SK-N-SH (cell line): Measurements from ENCODE around the gene PDE6B. TPM values are rescaled to one million over a fixed set of nuclear protein-coding genes. Genes with fewer than 3 reads are reported as not detected.

Source experiments
- CTCF ChIA-PET: fragments of 300-600, 350-600 bp; formaldehyde crosslinking; extraction: SDS; loops from one replicate; lab custom pipeline; 2021; lab: Yijun Ruan, JAX
- POLR2A ChIA-PET: fragments of 350-600 bp; sonication (Branson Sonifier 250); formaldehyde crosslinking; extraction: SDS; loops from one replicate; lab custom pipeline; 2020; ENCODE audit warnings: antibody characterized with exemption, inconsistent platforms; lab: Yijun Ruan, JAX
- DNase-seq: peaks from one replicate; pipeline ENCODE4 v3.0.0; 2012
- H2AFZ ChIP-seq: fragments of 200-600 bp; sonication (generic); 2 replicates; pipeline ENCODE4 v1.8.1; 2016; ENCODE audit warnings: antibody characterized with exemption, mild to moderate bottlenecking, low read depth
- H3F3A ChIP-seq: fragments of 200-600 bp; sonication (generic); replicated peaks from 2 replicates; pipeline ENCODE3; 2016; ENCODE audit warnings: antibody characterized with exemption, mild to moderate bottlenecking; ENCODE audit not compliant: insufficient read depth
- H3K27ac ChIP-seq, 2 experiments: fragments of 200-500 bp in 1 of 2; fragments of 200-600 bp in 1 of 2; sonication (Bioruptor generic) in 1 of 2; sonication (generic), shearing (Covaris generic) in 1 of 2; 2 replicates each; pipeline versions ENCODE4 v1.5.1 to v1.6.1; 2014 to 2016; ENCODE audit warnings: low read depth in 2 of 2, inconsistent platforms in 1 of 2, low read length in 1 of 2, mild to moderate bottlenecking in 1 of 2, mixed read lengths in 1 of 2
- H3K27me3 ChIP-seq: fragments of 200-600 bp; sonication (generic), shearing (Covaris generic); 2 replicates; pipeline ENCODE4 v1.6.1; 2016; ENCODE audit warnings: mixed run types; ENCODE audit not compliant: insufficient read depth
- H3K36me3 ChIP-seq, 2 experiments: fragments of 200-500 bp in 1 of 2; fragments of 200-600 bp in 1 of 2; sonication (Bioruptor generic) in 1 of 2; sonication (generic) in 1 of 2; replicated peaks in 1 of 2; 2 replicates each; pipeline versions ENCODE3 to v1.5.1; 2014 to 2016; ENCODE audit warnings: low read length in 1 of 2, mild to moderate bottlenecking in 1 of 2; ENCODE audit not compliant: insufficient read depth in 2 of 2, control insufficient read depth in 1 of 2
- H3K4me1 ChIP-seq, 2 experiments: fragments of 200-500 bp in 1 of 2; fragments of 200-600 bp in 1 of 2; sonication (Bioruptor generic) in 1 of 2; sonication (generic), shearing (Covaris generic) in 1 of 2; 2 replicates each; pipeline versions ENCODE4 v1.5.1 to v1.6.1; 2014 to 2016; ENCODE audit warnings: low read depth in 1 of 2, low read length in 1 of 2, mixed run types in 1 of 2; ENCODE audit not compliant: insufficient read depth in 2 of 2, control insufficient read depth in 1 of 2
- H3K4me2 ChIP-seq: fragments of 200-600 bp; sonication (generic), shearing (Covaris generic); 2 replicates; pipeline ENCODE4 v1.6.1; 2017; ENCODE audit warnings: mixed run types
- H3K4me3 ChIP-seq, 2 experiments: fragments of 200-500 bp in 1 of 2; fragments of 200-600 bp in 1 of 2; sonication (Bioruptor generic) in 1 of 2; sonication (generic), shearing (Covaris generic) in 1 of 2; 2 replicates each; pipeline versions ENCODE4 v1.5.1 to v1.8.1; 2014 to 2016; ENCODE audit warnings: low read depth in 2 of 2, inconsistent platforms in 1 of 2, low read length in 1 of 2, mild to moderate bottlenecking in 1 of 2, mixed read lengths in 1 of 2, moderate library complexity in 1 of 2
- H3K79me2 ChIP-seq: fragments of 200-600 bp; sonication (generic); 2 replicates; pipeline ENCODE4 v1.8.1; 2017; ENCODE audit warnings: mild to moderate bottlenecking; ENCODE audit not compliant: insufficient read depth
- H3K9ac ChIP-seq: fragments of 200-600 bp; sonication (generic); 2 replicates; pipeline ENCODE4 v1.6.1; 2017; ENCODE audit warnings: mixed run types
- H3K9me2 ChIP-seq: fragments of 200-600 bp; sonication (generic); 2 replicates; pipeline ENCODE4 v1.6.1; 2017; ENCODE audit warnings: mixed run types
- H3K9me3 ChIP-seq: fragments of 200-600 bp; sonication (generic); 2 replicates; pipeline ENCODE4 v1.6.1; 2017; ENCODE audit warnings: mixed run types, mild to moderate bottlenecking, moderate library complexity
- H4K20me1 ChIP-seq: fragments of 200-600 bp; sonication (generic); 2 replicates; pipeline ENCODE4 v1.6.1; 2017; ENCODE audit warnings: mild to moderate bottlenecking, mixed run types; ENCODE audit not compliant: insufficient read depth
- CHD2 ChIP-seq: fragments of 150-350 bp; IDR thresholded peaks from 2 replicates; pipeline ENCODE4 v1.6.1; 2018; ENCODE audit warnings: low read length; ENCODE audit not compliant: partially characterized antibody
- CTCF ChIP-seq: fragments of 200-600 bp; sonication (generic); IDR thresholded peaks from 2 replicates; pipeline ENCODE4 v1.6.1; 2017; ENCODE audit warnings: antibody characterized with exemption, mild to moderate bottlenecking, moderate library complexity
- ELF1 ChIP-seq: IDR thresholded peaks from 2 replicates; pipeline ENCODE4 v1.4.0; 2012
- FOSL2 ChIP-seq: IDR thresholded peaks from 2 replicates; pipeline ENCODE4 v1.4.0; 2012; ENCODE audit warnings: low read depth, mild to moderate bottlenecking, moderate library complexity, borderline replicate concordance
- GATA2 ChIP-seq: sonication (generic); formaldehyde crosslinking; IDR thresholded peaks from 2 replicates; pipeline ENCODE4 v1.5.0; 2020; ENCODE audit warnings: mild to moderate bottlenecking, missing genetic modification reagents
- JUND ChIP-seq: IDR thresholded peaks from 2 replicates; pipeline ENCODE4 v1.4.0; 2012
- MAX ChIP-seq: IDR thresholded peaks from 2 replicates; pipeline ENCODE4 v1.4.0; 2012; ENCODE audit warnings: low read depth
- MEF2A ChIP-seq: IDR thresholded peaks from 2 replicates; pipeline ENCODE4 v1.4.0; 2012; ENCODE audit warnings: low read depth, borderline replicate concordance
- MXI1 ChIP-seq: IDR thresholded peaks from 2 replicates; pipeline ENCODE4 v1.6.1; 2012; ENCODE audit warnings: mild to moderate bottlenecking, low read depth, low read length, improper control_type of control experiment
- RXRA ChIP-seq: IDR thresholded peaks from 2 replicates; pipeline ENCODE4 v1.4.0; 2012; ENCODE audit warnings: low read depth, mild to moderate bottlenecking, borderline replicate concordance
- SMC3 ChIP-seq: IDR thresholded peaks from 2 replicates; pipeline ENCODE4 v1.6.1; 2012; ENCODE audit warnings: low read depth, low read length, improper control_type of control experiment
- TCF12 ChIP-seq: IDR thresholded peaks from 2 replicates; pipeline ENCODE4 v1.4.0; 2012
- TEAD4 ChIP-seq: IDR thresholded peaks from 2 replicates; pipeline ENCODE4 v1.4.0; 2012; ENCODE audit warnings: mild to moderate bottlenecking, borderline replicate concordance; ENCODE audit not compliant: insufficient read depth
- WGBS: methylation state at CpG from one replicate; pipeline ENCODE4 v1.1.6; 2017; ENCODE audit warnings: low lambda C conversion rate; 5-methylcytosine and 5-hydroxymethylcytosine counted together
- polyA plus RNA-seq, 3 experiments: library from polyadenylated mRNA; depleted of rRNA; stranded (reverse); fragments of >200 nt; gene quantifications; 2 replicates each; pipeline ENCODE4 v1.2.3, GENCODE V29; 2012
- TF ChIP-seq, protein P1 (sequence below): fragments of 150-350 bp; IDR thresholded peaks from 2 replicates; pipeline ENCODE4 v1.6.1; 2017; ENCODE audit warnings: antibody characterized with exemption, low read length, low read depth, borderline replicate concordance

PDE6B gene
- polyA plus RNA-seq, 1 of the 3 experiments (the other 2 are of a cell fraction) = 1.2 TPM

DNA sequence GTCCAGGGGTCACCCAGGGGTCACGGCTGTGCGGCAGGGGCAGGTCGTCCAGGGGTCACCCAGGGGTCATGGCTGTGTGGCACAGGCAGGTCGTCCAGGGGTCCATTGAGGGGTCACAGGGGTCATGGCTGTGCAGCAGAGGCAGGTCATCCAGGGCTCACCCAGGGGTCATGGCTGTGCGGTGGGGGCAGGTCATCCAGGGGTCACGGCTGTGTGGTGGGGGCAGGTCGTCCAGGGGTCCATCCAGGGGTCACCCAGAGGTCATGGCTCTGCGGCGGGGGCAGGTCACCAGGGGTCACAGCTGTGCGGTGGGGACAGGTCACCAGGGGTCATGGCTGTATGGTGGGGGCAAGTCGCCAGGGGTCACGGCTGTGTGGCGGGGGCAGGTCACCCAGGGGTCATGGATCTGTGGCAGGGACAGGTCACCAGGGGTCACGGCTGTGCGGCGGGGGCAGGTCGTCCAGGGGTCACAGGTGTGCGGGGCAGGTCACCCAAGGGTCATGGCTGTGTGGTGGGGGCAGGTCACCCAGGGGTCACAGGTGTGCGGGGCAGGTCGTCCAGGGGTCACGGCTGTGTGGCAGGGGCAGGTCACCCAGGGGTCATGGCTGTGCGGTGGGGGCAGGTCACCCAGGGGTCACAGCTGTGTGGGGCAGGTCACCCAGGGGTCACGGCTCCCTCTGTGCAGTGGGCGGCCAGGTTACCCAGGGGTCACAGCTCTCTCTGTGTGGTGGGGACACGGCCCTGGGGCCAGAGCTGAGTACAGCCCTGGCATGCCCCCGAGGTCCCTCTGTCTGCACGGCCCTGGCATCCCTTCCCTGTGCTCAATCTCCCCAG is 32.7 kb downstream of the PDE6B start (continued):
- TF ChIP-seq MEF2A (no peak), TEAD4 (no peak), ELF1 (no peak), GATA2 (CRISPR knock-in tag) (no peak), FOSL2 (no peak), MAX (no peak)

DNA sequence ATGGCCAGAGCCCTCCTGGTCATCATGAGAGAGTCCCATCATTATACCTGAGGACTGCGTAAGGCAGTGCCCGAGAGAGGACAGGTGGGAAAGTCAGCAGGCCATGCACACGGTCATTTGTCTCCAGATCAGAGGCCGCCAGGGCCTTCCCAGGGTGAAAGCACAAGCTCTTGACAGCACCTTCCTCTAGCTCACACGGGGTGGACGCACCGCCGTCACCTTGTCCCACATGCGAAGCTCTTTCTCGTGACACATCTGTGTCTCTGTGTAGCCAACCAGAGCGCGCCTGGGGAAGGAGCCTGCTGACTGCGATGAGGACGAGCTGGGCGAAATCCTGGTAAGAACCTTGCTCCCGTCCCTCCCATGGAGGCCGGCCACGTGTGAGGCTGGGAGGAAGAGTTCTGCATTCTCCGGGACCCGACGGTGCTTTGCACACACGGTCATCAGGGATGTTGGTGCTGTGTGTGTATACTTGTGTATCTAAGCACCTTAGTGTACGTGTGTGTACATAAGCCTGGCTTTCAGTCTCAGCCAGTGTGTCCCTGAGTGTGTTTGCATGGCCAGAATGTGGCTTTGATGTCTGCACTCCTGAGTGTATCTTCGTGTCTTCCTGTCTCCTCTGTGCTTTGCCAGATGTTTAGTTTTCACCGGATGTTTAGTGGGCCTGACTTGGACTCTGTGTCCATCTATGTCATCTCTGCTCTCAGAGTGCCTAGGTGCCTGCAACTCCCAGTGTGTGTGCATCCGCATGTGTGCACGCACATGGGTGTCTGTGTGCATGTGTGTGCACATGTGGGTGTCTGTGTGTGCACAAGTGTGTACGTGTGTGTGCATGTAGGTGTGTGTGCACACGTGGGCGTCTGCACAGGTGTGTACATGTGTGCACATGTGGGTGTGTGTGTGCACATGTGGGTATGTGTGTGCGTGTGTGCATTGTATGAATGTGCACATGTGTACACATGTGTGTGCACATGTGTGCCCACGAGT is 33.6 kb downstream of the PDE6B start:
- TF ChIP-seq SMC3 (no peak), RXRA (no peak), CTCF (no peak), GATA2 (CRISPR knock-in tag) (no peak), MXI1 (no peak), CHD2 (no peak), TCF12 (no peak), JUND (no peak)
- TF ChIP-seq, protein P1, sequence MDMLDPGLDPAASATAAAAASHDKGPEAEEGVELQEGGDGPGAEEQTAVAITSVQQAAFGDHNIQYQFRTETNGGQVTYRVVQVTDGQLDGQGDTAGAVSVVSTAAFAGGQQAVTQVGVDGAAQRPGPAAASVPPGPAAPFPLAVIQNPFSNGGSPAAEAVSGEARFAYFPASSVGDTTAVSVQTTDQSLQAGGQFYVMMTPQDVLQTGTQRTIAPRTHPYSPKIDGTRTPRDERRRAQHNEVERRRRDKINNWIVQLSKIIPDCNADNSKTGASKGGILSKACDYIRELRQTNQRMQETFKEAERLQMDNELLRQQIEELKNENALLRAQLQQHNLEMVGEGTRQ = no peak
- TF ChIP-seq, all 33 proteins: peak for 0
- no peak overlapping the region for H3K9ac ChIP-seq
- no peak overlapping the region for H2AFZ ChIP-seq
- ChIA-PET POLR2A (no interaction called here), CTCF (interaction anchor here (1.1 kb wide), 1 partner anchor 15 kb away, joined by 3 read pairs; the partner anchor contains the start of gene ATP5ME)
- H3K9me2 ChIP-seq = no peaks in the 10 kb centered on the region
- H3F3A ChIP-seq = no peaks in the 10 kb centered on the region
- H3K4me1 ChIP-seq = peaks cover 0 to 16% of the 10 kb centered on the region in 2 experiments; a peak in 1 of 4 replicates
- WGBS = 85% methylated on average over 25 of the region's 32 CpGs
- no peaks in the 10 kb centered on the region for H3K9me3 ChIP-seq
- H3K79me2 ChIP-seq = no peaks in the 10 kb centered on the region
- no peak overlapping the region for H3K4me3 ChIP-seq
- no peaks in the 10 kb centered on the region for H3K36me3 ChIP-seq
- DNase-seq = no peak
- no peaks in the 10 kb centered on the region for H4K20me1 ChIP-seq
- H3K27ac ChIP-seq = no peak overlapping the region
- H3K27me3 ChIP-seq = no peaks in the 10 kb centered on the region
- no peak overlapping the region for H3K4me2 ChIP-seq
